ENCODE results near the gene TCF7L1. TPM values are rescaled to one million over a fixed set of nuclear protein-coding genes. Genes with fewer than 3 reads are reported as not detected.

TCF7L1 gene
- total RNA-seq, 4 donors from 2014 or later: 5.6 to 23.2 (median 10.2) TPM

- H3K27me3 ChIP-seq: no peaks in the 10 kb centered on the region
- WGBS: 25% methylated on average over 17 of the region's 18 CpGs
- DNase-seq (ENCODE audit: extremely low spot score): no peak
- no peaks in the 10 kb centered on the region for H3K9me3 ChIP-seq
- H3K4me1 ChIP-seq: peaks cover 41 to 67% (median 64%) of the 10 kb centered on the region in 4 donors
- H3K27ac ChIP-seq (replicated peaks in 1 of 4): peak overlapping the region; percentile 73 to 84 (median 80)
- TF ChIP-seq EP300 (IDR thresholded peaks at IDR 0.05): no peak
- TF ChIP-seq POLR2A (IDR thresholded peaks at IDR 0.05; ENCODE audit: low read depth): no peak
- TF ChIP-seq CTCF (IDR thresholded peaks at IDR 0.05): no peak
- TF ChIP-seq POLR2AphosphoS5 (IDR thresholded peaks at IDR 0.05): no peak
- intact Hi-C loops (cut with DNase I): no loop called here
- H3K4me3 ChIP-seq: peak overlapping the region; percentile 6 to 31 (median 16)
- no peaks in the 10 kb centered on the region for H3K36me3 ChIP-seq
Observed at GRCh38 chr2:85215448-85216401, 82.5 kb downstream of the TCF7L1 start.

GRCh38 chr2:85216927-85217326 is 83.7 kb downstream of the TCF7L1 start:
- H3K27ac ChIP-seq (replicated peaks in 1 of 4): peak overlapping the region; percentile 73 to 84 (median 80)
- WGBS: 59% methylated on average over 4 of the region's 4 CpGs
- H3K27me3 ChIP-seq: no peaks in the 10 kb centered on the region
- H3K4me3 ChIP-seq: no peak overlapping the region
- H3K36me3 ChIP-seq: no peaks in the 10 kb centered on the region
- no peak for DNase-seq (ENCODE audit: extremely low spot score)
- intact Hi-C loops (cut with DNase I): no loop called here
- H3K9me3 ChIP-seq: no peaks in the 10 kb centered on the region
- no peak for TF ChIP-seq CTCF (IDR thresholded peaks at IDR 0.05)
- TF ChIP-seq EP300 (IDR thresholded peaks at IDR 0.05): no peak
- no peak for TF ChIP-seq POLR2AphosphoS5 (IDR thresholded peaks at IDR 0.05)
- TF ChIP-seq POLR2A (IDR thresholded peaks at IDR 0.05; ENCODE audit: low read depth): no peak
- peaks cover 41 to 69% (median 62%) of the 10 kb centered on the region in 4 donors for H3K4me1 ChIP-seq

- no peaks in the 10 kb centered on the region for H3K27me3 ChIP-seq
- intact Hi-C loops (cut with DNase I): no loop called here
- H3K36me3 ChIP-seq: no peaks in the 10 kb centered on the region
- WGBS: 73% methylated on average over 8 of the region's 8 CpGs
- TF ChIP-seq POLR2A (IDR thresholded peaks at IDR 0.05; ENCODE audit: low read depth): no peak
- no peak for TF ChIP-seq EP300 (IDR thresholded peaks at IDR 0.05)
- TF ChIP-seq CTCF (IDR thresholded peaks at IDR 0.05): peak in 1 of 3 experiments; percentile 9
- TF ChIP-seq POLR2AphosphoS5 (IDR thresholded peaks at IDR 0.05): no peak
- H3K4me3 ChIP-seq: no peak overlapping the region
- H3K27ac ChIP-seq (replicated peaks in 1 of 4): no peak overlapping the region
- peaks cover 3 to 26% (median 22%) of the 10 kb centered on the region in 4 donors for H3K4me1 ChIP-seq
- DNase-seq (ENCODE audit: extremely low spot score): no peak
- H3K9me3 ChIP-seq: no peaks in the 10 kb centered on the region
Observed at GRCh38 chr2:85221067-85221691, 88.0 kb downstream of the TCF7L1 start.

GRCh38 chr2:85222792-85223191 is 89.6 kb downstream of the TCF7L1 start:
- no peak overlapping the region for H3K27ac ChIP-seq (replicated peaks in 1 of 4)
- no peaks in the 10 kb centered on the region for H3K27me3 ChIP-seq
- no peak for DNase-seq (ENCODE audit: extremely low spot score)
- peaks cover 0 to 15% (median 10%) of the 10 kb centered on the region in 4 donors for H3K4me1 ChIP-seq
- no peaks in the 10 kb centered on the region for H3K36me3 ChIP-seq
- 70% methylated on average over 3 of the region's 3 CpGs for WGBS
- intact Hi-C loops (cut with DNase I): no loop called here
- TF ChIP-seq CTCF (IDR thresholded peaks at IDR 0.05) (no peak), EP300 (IDR thresholded peaks at IDR 0.05) (no peak), POLR2AphosphoS5 (IDR thresholded peaks at IDR 0.05) (no peak), POLR2A (IDR thresholded peaks at IDR 0.05; ENCODE audit: low read depth) (no peak)
- H3K4me3 ChIP-seq: no peak overlapping the region
- H3K9me3 ChIP-seq: no peaks in the 10 kb centered on the region

Measured in esophagus muscularis mucosa (tissue), 4 donors.